Measurements from ENCODE around the gene TYSND1. TPM values are rescaled to one million over a fixed set of nuclear protein-coding genes. Genes with fewer than 3 reads are reported as not detected.

TYSND1 gene
- total RNA-seq, 2 experiments from 2014 or later, result 33.4 to 48.1 TPM

DNA sequence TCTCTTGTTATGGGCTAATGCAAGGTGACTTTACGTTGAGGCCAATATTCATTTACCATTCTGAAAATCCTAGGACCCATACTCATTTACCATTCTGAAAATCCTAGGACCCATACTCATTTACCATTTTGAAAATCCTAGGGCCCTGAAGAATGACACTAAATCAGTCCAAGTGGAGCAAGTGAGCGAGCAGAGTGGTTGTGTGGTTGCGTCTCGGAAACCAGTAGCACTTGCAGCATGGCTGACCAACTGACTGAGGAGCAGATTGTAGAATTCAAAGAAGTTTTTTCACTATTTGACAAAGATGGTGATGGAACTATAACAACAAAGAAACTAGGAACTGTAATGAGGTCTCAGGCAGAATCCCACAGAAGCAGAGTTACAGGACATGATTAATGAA lies 16.9 kb upstream of the TYSND1 start:
- DNase-seq (ENCODE audit: low spot score), result no peak
- ChIA-PET CTCF (ENCODE audit: unreplicated experiment) (no interaction called here), POLR2A (interaction anchor here (1.0 kb wide), 1 partner anchor 11 kb away, joined by 3 read pairs; no protein-coding TSS in a partner anchor)
- H3K4me1 ChIP-seq (ENCODE audit: insufficient read depth, low read length, poor library complexity, severe bottlenecking), result peaks cover 32% of the 10 kb centered on the region
- peaks cover 86% of the 10 kb centered on the region for H3K79me2 ChIP-seq (ENCODE audit: insufficient read depth, low read depth, low read length)
- no peaks in the 10 kb centered on the region for H3K9me3 ChIP-seq (ENCODE audit: low read length)
- TF ChIP-seq, protein P1, sequence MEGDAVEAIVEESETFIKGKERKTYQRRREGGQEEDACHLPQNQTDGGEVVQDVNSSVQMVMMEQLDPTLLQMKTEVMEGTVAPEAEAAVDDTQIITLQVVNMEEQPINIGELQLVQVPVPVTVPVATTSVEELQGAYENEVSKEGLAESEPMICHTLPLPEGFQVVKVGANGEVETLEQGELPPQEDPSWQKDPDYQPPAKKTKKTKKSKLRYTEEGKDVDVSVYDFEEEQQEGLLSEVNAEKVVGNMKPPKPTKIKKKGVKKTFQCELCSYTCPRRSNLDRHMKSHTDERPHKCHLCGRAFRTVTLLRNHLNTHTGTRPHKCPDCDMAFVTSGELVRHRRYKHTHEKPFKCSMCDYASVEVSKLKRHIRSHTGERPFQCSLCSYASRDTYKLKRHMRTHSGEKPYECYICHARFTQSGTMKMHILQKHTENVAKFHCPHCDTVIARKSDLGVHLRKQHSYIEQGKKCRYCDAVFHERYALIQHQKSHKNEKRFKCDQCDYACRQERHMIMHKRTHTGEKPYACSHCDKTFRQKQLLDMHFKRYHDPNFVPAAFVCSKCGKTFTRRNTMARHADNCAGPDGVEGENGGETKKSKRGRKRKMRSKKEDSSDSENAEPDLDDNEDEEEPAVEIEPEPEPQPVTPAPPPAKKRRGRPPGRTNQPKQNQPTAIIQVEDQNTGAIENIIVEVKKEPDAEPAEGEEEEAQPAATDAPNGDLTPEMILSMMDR (conservative IDR thresholded peaks at IDR 0.05; ENCODE audit: low read length), result no peak
- no peak for TF ChIP-seq EZH2phosphoT487 (IDR thresholded peaks at IDR 0.05; ENCODE audit: borderline replicate concordance, low read depth, low read length)
- intact Hi-C loops (cut with micrococcal nuclease; ENCODE audit: unreplicated experiment), result no loop called here
- H4K20me1 ChIP-seq (ENCODE audit: insufficient read depth, low read length), result 0 out of 2 replicates have a peak, but pooled peaks cover 27% of the 10 kb centered on the region
- no peak overlapping the region for H3K27ac ChIP-seq (ENCODE audit: low read depth, low read length, poor library complexity, severe bottlenecking)
- BruUV-seq (replicated peaks), result no TSS peak
- no peak overlapping the region for H2AFZ ChIP-seq (ENCODE audit: low read length)
- no peak overlapping the region for H3K4me2 ChIP-seq (ENCODE audit: low read length)
- no peaks in the 10 kb centered on the region for H3K9me2 ChIP-seq (ENCODE audit: insufficient read depth, low read length)
- H3K36me3 ChIP-seq (ENCODE audit: insufficient read depth, low read length), result peaks cover 93% of the 10 kb centered on the region
- H3K4me3 ChIP-seq (ENCODE audit: low read depth, low read length, poor library complexity, severe bottlenecking), result no peak overlapping the region

DNA sequence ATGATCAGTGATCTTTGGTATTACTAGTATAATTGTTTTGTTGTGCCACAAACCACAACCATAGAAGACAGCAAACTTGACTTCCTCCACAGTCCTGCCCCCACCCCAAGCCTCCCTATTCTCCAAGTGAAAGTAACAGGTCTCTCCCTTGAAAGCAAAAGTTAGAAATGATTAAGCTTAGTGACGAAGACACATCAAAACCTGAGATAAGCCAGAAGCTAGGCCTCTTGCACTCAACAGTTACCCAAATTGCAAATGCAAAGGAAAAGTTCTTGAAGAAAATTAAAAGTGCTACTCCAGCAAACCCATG lies 16.3 kb upstream of the TYSND1 start:
- Histone ChIP-seq H2AFZ (ENCODE audit: low read length) (no peak overlapping the region), H3K4me1 (ENCODE audit: insufficient read depth, low read length, poor library complexity, severe bottlenecking) (peaks cover 27% of the 10 kb centered on the region), H4K20me1 (ENCODE audit: insufficient read depth, low read length) (0 out of 2 replicates have a peak, but pooled peaks cover 27% of the 10 kb centered on the region), H3K79me2 (ENCODE audit: insufficient read depth, low read depth, low read length) (peaks cover 80% of the 10 kb centered on the region), H3K36me3 (ENCODE audit: insufficient read depth, low read length) (peaks cover 95% of the 10 kb centered on the region), H3K27ac (ENCODE audit: low read depth, low read length, poor library complexity, severe bottlenecking) (no peak overlapping the region), H3K9me3 (ENCODE audit: low read length) (no peaks in the 10 kb centered on the region), H3K9me2 (ENCODE audit: insufficient read depth, low read length) (no peaks in the 10 kb centered on the region), H3K4me2 (ENCODE audit: low read length) (no peak overlapping the region), H3K4me3 (ENCODE audit: low read depth, low read length, poor library complexity, severe bottlenecking) (no peak overlapping the region)
- no TSS peak for BruUV-seq (replicated peaks)
- CTCF ChIA-PET (ENCODE audit: unreplicated experiment), result no interaction called here
- POLR2A ChIA-PET, result interaction anchor here (1.0 kb wide), 1 partner anchor 11 kb away, joined by 3 read pairs; no protein-coding TSS in a partner anchor
- no peak for DNase-seq (ENCODE audit: low spot score)
- TF ChIP-seq, protein P1 (conservative IDR thresholded peaks at IDR 0.05; ENCODE audit: low read length), result no peak
- no peak for TF ChIP-seq EZH2phosphoT487 (IDR thresholded peaks at IDR 0.05; ENCODE audit: borderline replicate concordance, low read depth, low read length)
- intact Hi-C loops (cut with micrococcal nuclease; ENCODE audit: unreplicated experiment), result no loop called here

DNA sequence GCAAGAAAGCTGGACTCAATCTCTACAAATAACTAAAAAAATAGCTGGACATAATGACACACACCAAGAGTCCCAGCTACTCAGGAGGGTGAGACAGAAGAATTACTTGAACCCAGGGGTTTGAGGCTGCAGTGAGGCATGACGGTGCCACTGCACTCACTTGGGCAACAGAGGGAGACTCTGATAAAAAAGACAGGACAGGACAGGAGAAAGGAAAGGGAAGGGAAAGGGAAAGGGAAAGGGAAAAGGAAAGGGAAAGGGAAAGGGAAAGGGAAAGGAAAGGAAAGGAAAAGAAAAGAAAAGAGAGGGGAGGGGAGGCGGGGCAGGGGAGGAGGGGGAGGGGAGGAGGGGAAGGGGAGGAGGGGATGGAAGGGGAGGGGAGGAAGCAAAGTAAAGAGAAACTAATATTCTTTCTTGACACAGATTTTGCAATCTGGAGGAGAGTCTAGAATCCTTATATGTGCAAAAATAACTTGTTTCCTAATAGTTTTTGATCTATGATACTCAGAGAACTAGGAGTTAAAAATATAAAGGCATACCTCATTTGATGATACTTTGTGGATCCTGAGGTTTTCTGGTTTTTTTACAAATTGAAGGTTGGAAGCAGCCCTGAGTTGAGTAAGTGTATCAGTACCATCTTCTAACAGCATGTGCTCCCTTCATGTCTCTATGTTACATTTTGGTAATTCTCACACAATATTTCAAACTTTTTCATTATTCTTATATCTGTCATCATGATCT lies 15.8 kb upstream of the TYSND1 start:
- intact Hi-C loops (cut with micrococcal nuclease; ENCODE audit: unreplicated experiment), result no loop called here
- TF ChIP-seq EZH2phosphoT487 (IDR thresholded peaks at IDR 0.05; ENCODE audit: borderline replicate concordance, low read depth, low read length), result no peak
- H3K4me1 ChIP-seq (ENCODE audit: insufficient read depth, low read length, poor library complexity, severe bottlenecking), result peaks cover 21% of the 10 kb centered on the region
- no peaks in the 10 kb centered on the region for H3K9me3 ChIP-seq (ENCODE audit: low read length)
- ChIA-PET POLR2A (interaction anchor here (0.8 to 2.1 kb wide), 3 partner anchors 8 to 11 kb away, joined by 3 to 6 read pairs (median 4); partner anchors contain the start of gene SAR1A), CTCF (ENCODE audit: unreplicated experiment) (no interaction called here)
- H3K36me3 ChIP-seq (ENCODE audit: insufficient read depth, low read length), result peaks cover 95% of the 10 kb centered on the region
- peaks cover 75% of the 10 kb centered on the region for H3K79me2 ChIP-seq (ENCODE audit: insufficient read depth, low read depth, low read length)
- H3K27ac ChIP-seq (ENCODE audit: low read depth, low read length, poor library complexity, severe bottlenecking), result no peak overlapping the region
- H3K4me2 ChIP-seq (ENCODE audit: low read length), result no peak overlapping the region
- no peak overlapping the region for H3K4me3 ChIP-seq (ENCODE audit: low read depth, low read length, poor library complexity, severe bottlenecking)
- BruUV-seq (replicated peaks), result no TSS peak
- H3K9me2 ChIP-seq (ENCODE audit: insufficient read depth, low read length), result no peaks in the 10 kb centered on the region
- DNase-seq (ENCODE audit: low spot score), result no peak
- no peak overlapping the region for H2AFZ ChIP-seq (ENCODE audit: low read length)
- 0 out of 2 replicates have a peak, but pooled peaks cover 22% of the 10 kb centered on the region for H4K20me1 ChIP-seq (ENCODE audit: insufficient read depth, low read length)

Measured in OCI-LY7 (cell line).